Endothelial cell of umbilical vein (primary cell): ENCODE results near the gene CNTNAP1. TPM values are rescaled to one million over a fixed set of nuclear protein-coding genes. Genes with fewer than 3 reads are reported as not detected.
"Not testable (repeated sequence)": the region's sequence is repeated elsewhere in the genome, so short reads cannot be mapped to it uniquely, and the experiment has no call there.

Source experiments
- BruUV-seq: library from RNA; stranded (reverse); fragments of 400-500 nt; replicated peaks from 2 replicates; lab custom pipeline; 2021; lab: Mats Ljungman, UMichigan
- CTCF ChIA-PET: fragments of 300-600, 350-600 bp; sonication (Branson Sonifier 250); formaldehyde crosslinking; loops from one replicate; lab custom pipeline; 2021; ENCODE audit warnings: antibody characterized with exemption, inconsistent platforms; lab: Charles Lee
- POLR2A ChIA-PET: fragments of 300-600, 350-600 bp; sonication (Branson Sonifier 250); formaldehyde crosslinking; loops from one replicate; lab custom pipeline; 2021; ENCODE audit warnings: antibody characterized with exemption, inconsistent platforms; lab: Charles Lee
- DNase-seq: peaks from one replicate; pipeline ENCODE4 v3.0.0-alpha.2; 2011; ENCODE audit warnings: low read depth, low spot score
- FAIRE-seq: peaks from 2 replicates; lab custom pipeline; 2011; peaks lifted over from hg19 to GRCh38; lab: Jason Lieb, UNC
- H2AFZ ChIP-seq: 2 replicates; pipeline ENCODE4 v1.6.0; 2012; ENCODE audit warnings: low read depth, low read length, control low read depth, inconsistent platforms
- H3K27ac ChIP-seq: 2 replicates; pipeline ENCODE4 v1.5.1; 2011; ENCODE audit warnings: low read depth, mild to moderate bottlenecking, control low read depth, low read length, moderate library complexity; ENCODE audit not compliant: insufficient read depth
- H3K27me3 ChIP-seq, 2 experiments: 2 replicates each; pipeline versions ENCODE4 v1.6.0 to v1.6.1; 2011; ENCODE audit warnings: low read length in 2 of 2, mixed read lengths in 1 of 2; ENCODE audit not compliant: control insufficient read depth in 2 of 2, insufficient read depth in 2 of 2
- H3K36me3 ChIP-seq, 2 experiments: 2 replicates in 1 of 2; 3 replicates in 1 of 2; pipeline ENCODE4 v1.5.1; 2011; ENCODE audit warnings: low read length in 2 of 2, mild to moderate bottlenecking in 1 of 2, moderate library complexity in 1 of 2; ENCODE audit not compliant: control insufficient read depth in 2 of 2, insufficient read depth in 2 of 2; ENCODE audit errors: extremely low read depth in 1 of 2
- H3K4me1 ChIP-seq: 3 replicates; pipeline ENCODE4 v1.5.1; 2011; ENCODE audit warnings: mild to moderate bottlenecking, low read length; ENCODE audit not compliant: control insufficient read depth, insufficient read depth; ENCODE audit errors: extremely low read depth
- H3K4me2 ChIP-seq: 2 replicates; pipeline ENCODE4 v1.6.1; 2011; ENCODE audit warnings: low read length, control low read depth, mixed read lengths; ENCODE audit not compliant: insufficient read depth
- H3K4me3 ChIP-seq, 3 experiments: fragments of 200-600 bp in 1 of 3; sonication (generic), shearing (Covaris generic) in 1 of 3; replicated peaks in 1 of 3; 2 replicates each; pipeline ENCODE4 v1.5.1; 2011 to 2016; ENCODE audit warnings: control low read depth in 3 of 3, low read length in 3 of 3, mild to moderate bottlenecking in 2 of 3, inconsistent platforms in 1 of 3, low read depth in 1 of 3, moderate library complexity in 1 of 3; ENCODE audit not compliant: insufficient read depth in 1 of 3
- H3K79me2 ChIP-seq: 2 replicates; pipeline ENCODE4 v1.6.0; 2012; ENCODE audit warnings: low read length, inconsistent platforms; ENCODE audit not compliant: control insufficient read depth, insufficient read depth
- H3K9ac ChIP-seq: replicated peaks from 2 replicates; pipeline ENCODE3; 2011; ENCODE audit warnings: low read length, control low read depth; ENCODE audit not compliant: insufficient read depth; ENCODE audit errors: extremely low read depth
- H3K9me1 ChIP-seq: replicated peaks from 3 replicates; pipeline ENCODE4 v1.6.0; 2011; ENCODE audit warnings: mild to moderate bottlenecking, low read length; ENCODE audit not compliant: control insufficient read depth, insufficient read depth; ENCODE audit errors: extremely low read depth
- H3K9me3 ChIP-seq: replicated peaks from 2 replicates; pipeline ENCODE4 v1.5.1; 2012; ENCODE audit warnings: low read length, inconsistent platforms; ENCODE audit not compliant: control insufficient read depth, insufficient read depth
- H4K20me1 ChIP-seq: replicated peaks from 2 replicates; pipeline ENCODE3; 2011; ENCODE audit warnings: mild to moderate bottlenecking, low read length; ENCODE audit not compliant: control insufficient read depth, insufficient read depth; ENCODE audit errors: extremely low read depth
- EZH2 ChIP-seq: IDR thresholded peaks from 2 replicates; pipeline ENCODE4 v1.6.1; 2012; ENCODE audit warnings: borderline replicate concordance, low read depth, mild to moderate bottlenecking, moderate library complexity, low read length, inconsistent platforms; ENCODE audit not compliant: severe bottlenecking
- FOS ChIP-seq: IDR thresholded peaks from 2 replicates; pipeline ENCODE4 v1.6.1; 2011; ENCODE audit warnings: mild to moderate bottlenecking, low read length, moderate library complexity, borderline replicate concordance; ENCODE audit not compliant: insufficient read depth
- GATA2 ChIP-seq: IDR thresholded peaks from 2 replicates; pipeline ENCODE4 v1.7.0; 2011; ENCODE audit warnings: low read depth, mild to moderate bottlenecking, moderate library complexity, mixed read lengths, low read length; ENCODE audit not compliant: insufficient read length, insufficient read depth
- JUN ChIP-seq: IDR thresholded peaks from 2 replicates; pipeline ENCODE4 v1.6.1; 2011; ENCODE audit warnings: borderline replicate concordance, low read depth; ENCODE audit not compliant: insufficient read length, insufficient read depth
- MYC ChIP-seq: IDR thresholded peaks from one replicate; pipeline ENCODE4 v1.6.1; 2011; ENCODE audit warnings: mild to moderate bottlenecking, low read depth, low read length
- POLR2A ChIP-seq: IDR thresholded peaks from 2 replicates; pipeline ENCODE4 v1.6.1; 2012; ENCODE audit warnings: low read depth, mild to moderate bottlenecking, control low read depth, low read length
- POLR2AphosphoS5 ChIP-seq: IDR thresholded peaks from 2 replicates; pipeline ENCODE4 v1.6.1; 2012; ENCODE audit warnings: low read depth, mild to moderate bottlenecking, control low read depth, low read length, moderate library complexity; ENCODE audit not compliant: insufficient read depth
- dilution Hi-C: fragments of 300-500 bp; cut with MboI; formaldehyde crosslinking; loops from one replicate; pipeline ENCODE4 v1.15.0; 2019; ENCODE audit warnings: low sequenced_read_pairs; ENCODE audit not compliant: extremely low pct_ligation_motif_present
- intact Hi-C: fragments of 100-400 bp; cut with micrococcal nuclease; formaldehyde crosslinking; loops from one replicate; pipeline ENCODE4 v1.10.0; 2022
- polyA plus RNA-seq, 4 experiments: library from polyadenylated mRNA; depleted of rRNA in 3 of 4; stranded (reverse) in 3 of 4; unstranded in 1 of 4; fragments of >200 nt; gene quantifications; 2 replicates each; pipeline versions ENCODE4 v1.2.1 to v1.2.3, GENCODE V29; 2011 to 2012; ENCODE audit warnings: missing spikeins in 1 of 4
- total RNA-seq: library from RNA; stranded (reverse); gene quantifications from 2 replicates; pipeline ENCODE4 v1.2.3, GENCODE V29; 2021
- TF ChIP-seq, protein P1 (sequence below), 2 donors: IDR thresholded peaks; 1 replicate in 1 of 2; 2 replicates in 1 of 2; pipeline ENCODE4 v1.5.1; 2011; ENCODE audit warnings: low read length in 2 of 2, mild to moderate bottlenecking in 2 of 2, moderate library complexity in 2 of 2, control low read depth in 1 of 2, inconsistent platforms in 1 of 2, low read depth in 1 of 2; ENCODE audit not compliant: insufficient read depth in 1 of 2; ENCODE audit errors: extremely low read depth in 1 of 2
- TF ChIP-seq, protein P2 (sequence below): IDR thresholded peaks from 2 replicates; pipeline ENCODE4 v1.6.1; 2011; ENCODE audit not compliant: insufficient read depth, insufficient read length

The CNTNAP1 gene
- total and polyA plus RNA-seq, 2 donors (not counting 3 experiments of a cell fraction or from before 2014, with no cell fraction given): 26.3 to 44.8 TPM

DNA sequence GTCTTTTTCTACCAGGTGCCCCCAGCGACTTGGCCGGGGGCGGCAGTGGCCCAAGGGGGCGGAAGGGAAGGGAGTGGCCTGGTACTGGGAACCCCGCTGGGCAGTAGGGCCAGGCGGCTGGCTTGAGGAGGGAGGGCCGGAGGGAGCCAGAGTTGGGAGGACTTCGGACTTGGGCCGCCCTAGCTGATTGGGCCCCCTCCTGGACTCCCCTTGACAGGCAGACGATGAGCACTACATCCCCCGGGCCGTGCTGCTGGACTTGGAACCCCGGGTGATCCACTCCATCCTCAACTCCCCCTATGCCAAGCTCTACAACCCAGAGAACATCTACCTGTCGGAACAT is 22.4 kb upstream of the CNTNAP1 start:
- H3K4me3 ChIP-seq, H3K27ac ChIP-seq, POLR2A ChIA-PET, H3K9me3 ChIP-seq, H3K27me3 ChIP-seq, H3K79me2 ChIP-seq, dilution Hi-C loops, BruUV-seq, H3K36me3 ChIP-seq, H3K9ac ChIP-seq, H2AFZ ChIP-seq, H3K9me1 ChIP-seq, H4K20me1 ChIP-seq, DNase-seq: not testable (repeated sequence)
- Histone ChIP-seq H3K4me2 (peak overlapping the region; percentile 69), H3K4me1 (peaks cover 17% of the 10 kb centered on the region)
- CTCF ChIA-PET: interaction anchor here (1.2 to 2.4 kb wide), 7 partner anchors 7 to 41 kb away, joined by 3 to 14 read pairs (median 4); partner anchors contain the start of genes CCR10 and PLEKHH3
- peak; percentile 21 for FAIRE-seq
- intact Hi-C loops: loop anchor here (2.0 to 5.0 kb wide), 2 partner anchors 17 to 53 kb away; partner anchors contain the start of genes PLEKHH3, RETREG3 and TUBG1

DNA sequence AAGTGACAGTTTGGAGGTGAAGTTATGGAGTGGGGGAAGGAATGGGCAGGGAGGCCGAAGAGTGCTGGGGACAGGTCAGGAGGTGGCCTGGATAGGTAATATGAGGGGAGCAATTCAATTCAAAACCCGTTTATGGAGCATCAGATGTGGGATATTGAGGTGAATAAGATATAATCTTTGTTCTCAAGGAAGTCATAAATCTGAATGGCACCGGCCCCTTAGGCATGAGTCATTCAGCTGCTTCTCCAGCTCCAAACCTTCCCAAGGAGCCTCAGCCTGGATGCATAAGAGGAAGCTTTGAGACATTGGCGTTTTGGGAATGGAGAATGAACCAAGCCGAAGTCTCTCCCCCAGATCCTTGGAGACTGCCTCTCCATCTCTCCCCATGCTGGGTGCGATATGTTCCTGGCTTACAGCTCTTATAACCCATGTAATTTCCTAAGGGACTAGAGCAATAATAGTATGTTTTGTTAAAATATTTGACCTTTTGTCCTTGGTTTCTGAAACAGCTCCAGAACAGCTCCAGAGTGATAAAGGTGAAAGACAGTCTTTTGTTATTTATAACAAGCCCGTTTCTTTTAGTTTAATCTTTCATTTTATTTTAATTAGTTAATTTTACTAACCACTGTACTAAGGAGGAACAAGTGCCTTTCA is 21.5 kb upstream of the CNTNAP1 start:
- Histone ChIP-seq H3K4me2 (peak overlapping the region; percentile 59), H3K9me1 (no peaks in the 10 kb centered on the region), H3K9me3 (no peaks in the 10 kb centered on the region), H3K79me2 (no peaks in the 10 kb centered on the region), H4K20me1 (no peaks in the 10 kb centered on the region), H3K27me3 (no peaks in the 10 kb centered on the region), H2AFZ (no peak overlapping the region), H3K4me1 (peaks cover 17% of the 10 kb centered on the region), H3K27ac (no peak overlapping the region), H3K4me3 (no peak overlapping the region), H3K9ac (no peak overlapping the region), H3K36me3 (peaks cover 0 to 2% of the 10 kb centered on the region in 2 experiments)
- BruUV-seq: no TSS peak
- dilution Hi-C loops (no loop called here), intact Hi-C loops (loop anchor here (2.0 kb wide), 1 partner anchor 16 kb away; the partner anchor contains the start of gene PLEKHH3)
- POLR2A ChIA-PET: interaction anchor here (0.8 kb wide), 1 partner anchor 16 kb away, joined by 3 read pairs; the partner anchor contains the start of gene PLEKHH3
- CTCF ChIA-PET: interaction anchor here (0.6 to 2.4 kb wide), 8 partner anchors 13 to 82 kb away, joined by 3 to 14 read pairs (median 6); partner anchors contain the start of genes CCR10, PLEKHH3 and TUBG1
- peak; percentile 91 for FAIRE-seq
- peak; percentile 63 for DNase-seq
- TF ChIP-seq POLR2AphosphoS5 (no peak), POLR2A (no peak), MYC (no peak), GATA2 (peak; percentile 92), JUN (peak; percentile 73), FOS (peak; percentile 91), EZH2 (no peak)
- TF ChIP-seq, protein P1, sequence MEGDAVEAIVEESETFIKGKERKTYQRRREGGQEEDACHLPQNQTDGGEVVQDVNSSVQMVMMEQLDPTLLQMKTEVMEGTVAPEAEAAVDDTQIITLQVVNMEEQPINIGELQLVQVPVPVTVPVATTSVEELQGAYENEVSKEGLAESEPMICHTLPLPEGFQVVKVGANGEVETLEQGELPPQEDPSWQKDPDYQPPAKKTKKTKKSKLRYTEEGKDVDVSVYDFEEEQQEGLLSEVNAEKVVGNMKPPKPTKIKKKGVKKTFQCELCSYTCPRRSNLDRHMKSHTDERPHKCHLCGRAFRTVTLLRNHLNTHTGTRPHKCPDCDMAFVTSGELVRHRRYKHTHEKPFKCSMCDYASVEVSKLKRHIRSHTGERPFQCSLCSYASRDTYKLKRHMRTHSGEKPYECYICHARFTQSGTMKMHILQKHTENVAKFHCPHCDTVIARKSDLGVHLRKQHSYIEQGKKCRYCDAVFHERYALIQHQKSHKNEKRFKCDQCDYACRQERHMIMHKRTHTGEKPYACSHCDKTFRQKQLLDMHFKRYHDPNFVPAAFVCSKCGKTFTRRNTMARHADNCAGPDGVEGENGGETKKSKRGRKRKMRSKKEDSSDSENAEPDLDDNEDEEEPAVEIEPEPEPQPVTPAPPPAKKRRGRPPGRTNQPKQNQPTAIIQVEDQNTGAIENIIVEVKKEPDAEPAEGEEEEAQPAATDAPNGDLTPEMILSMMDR (IDR thresholded peaks at IDR 0.05; ENCODE audit: extremely low read depth in 1 of 2, insufficient read depth in 1 of 2, low read depth in 1 of 2, low read length in 2 of 2): no peak
- TF ChIP-seq, protein P2, sequence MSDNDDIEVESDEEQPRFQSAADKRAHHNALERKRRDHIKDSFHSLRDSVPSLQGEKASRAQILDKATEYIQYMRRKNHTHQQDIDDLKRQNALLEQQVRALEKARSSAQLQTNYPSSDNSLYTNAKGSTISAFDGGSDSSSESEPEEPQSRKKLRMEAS: no peak
